B cell (primary cell): ENCODE data around the gene ZNF469.

Experiments
- CTCF ChIP-seq: fragments of 200-600 bp; IDR thresholded peaks from one replicate; pipeline ENCODE4 v1.8.0; 2022; ENCODE audit warnings: antibody characterized with exemption, mild to moderate bottlenecking
- EZH2 ChIP-seq: IDR thresholded peaks from 2 replicates; pipeline ENCODE4 v1.6.1; 2012; ENCODE audit warnings: borderline replicate concordance, low read depth, mild to moderate bottlenecking, moderate library complexity, low read length; ENCODE audit not compliant: insufficient read depth, poor library complexity, severe bottlenecking

- TF ChIP-seq CTCF (no peak), EZH2 (no peak)
Measured at GRCh38 chr16:88366032-88366703, 16.6 kb upstream of the ZNF469 start.
